ENCODE measurements around the gene EHMT1.

The EHMT1 gene

GRCh38 chr9:137666513-137666822, 47.7 kb downstream of the EHMT1 start:
- no peak for TF ChIP-seq SPI1 (IDR thresholded peaks at IDR 0.05; ENCODE audit: borderline replicate concordance, low read depth)
- no peak for TF ChIP-seq CTCF (IDR thresholded peaks at IDR 0.05; ENCODE audit: insufficient read depth, low read length)
- TF ChIP-seq GABPA (IDR thresholded peaks at IDR 0.05; ENCODE audit: low read depth): no peak
- TF ChIP-seq POLR2AphosphoS5 (IDR thresholded peaks at IDR 0.05; ENCODE audit: low read depth): no peak
- no peak for TF ChIP-seq REST (IDR thresholded peaks at IDR 0.05; ENCODE audit: insufficient replicate concordance, low read depth)
- H3K27ac ChIP-seq (replicated peaks): no peak overlapping the region

GRCh38 chr9:137666955-137667670, 48.3 kb downstream of the EHMT1 start:
- H3K27ac ChIP-seq (replicated peaks): no peak overlapping the region
- no peak for DNase-seq (ENCODE audit: low read depth in 1 of 2, low spot score in 1 of 2)
- no peaks in the 10 kb centered on the region for H3K27me3 ChIP-seq (ENCODE audit: insufficient read depth, poor library complexity, severe bottlenecking)
- TF ChIP-seq SPI1 (IDR thresholded peaks at IDR 0.05; ENCODE audit: borderline replicate concordance, low read depth) (no peak), CTCF (IDR thresholded peaks at IDR 0.05; ENCODE audit: insufficient read depth, low read length) (no peak), REST (IDR thresholded peaks at IDR 0.05; ENCODE audit: insufficient replicate concordance, low read depth) (no peak), GABPA (IDR thresholded peaks at IDR 0.05; ENCODE audit: low read depth) (no peak), POLR2AphosphoS5 (IDR thresholded peaks at IDR 0.05; ENCODE audit: low read depth) (no peak)
- no peak overlapping the region for H3K4me3 ChIP-seq (replicated peaks; ENCODE audit: insufficient read depth, low read length)

More at GRCh38 chr9:137666513-137666822, 47.7 kb downstream of the EHMT1 start:
- Histone ChIP-seq H3K27me3 (ENCODE audit: insufficient read depth, poor library complexity, severe bottlenecking) (no peaks in the 10 kb centered on the region), H3K4me3 (replicated peaks; ENCODE audit: insufficient read depth, low read length) (no peak overlapping the region)
- DNase-seq (ENCODE audit: low read depth in 1 of 2, low spot score in 1 of 2): no peak

GRCh38 chr9:137668203-137668602, 49.4 kb downstream of the EHMT1 start:
- H3K4me3 ChIP-seq (replicated peaks; ENCODE audit: insufficient read depth, low read length): no peak overlapping the region
- TF ChIP-seq GABPA (IDR thresholded peaks at IDR 0.05; ENCODE audit: low read depth) (no peak), SPI1 (IDR thresholded peaks at IDR 0.05; ENCODE audit: borderline replicate concordance, low read depth) (no peak), CTCF (IDR thresholded peaks at IDR 0.05; ENCODE audit: insufficient read depth, low read length) (no peak), REST (IDR thresholded peaks at IDR 0.05; ENCODE audit: insufficient replicate concordance, low read depth) (no peak), POLR2AphosphoS5 (IDR thresholded peaks at IDR 0.05; ENCODE audit: low read depth) (no peak)
- H3K27me3 ChIP-seq (ENCODE audit: insufficient read depth, poor library complexity, severe bottlenecking): no peaks in the 10 kb centered on the region
- DNase-seq (ENCODE audit: low read depth in 1 of 2, low spot score in 1 of 2): no peak
- no peak overlapping the region for H3K27ac ChIP-seq (replicated peaks)
